Neural progenitor cell (in vitro differentiated cells): ENCODE measurements around the gene ADAMTSL5.

Experiments used
- EZH2 ChIP-seq: fragments of 200-600 bp; sonication (generic); IDR thresholded peaks from 2 replicates; pipeline ENCODE4 v1.6.1; 2017; ENCODE audit warnings: antibody characterized with exemption, mild to moderate bottlenecking, moderate library complexity
- TF ChIP-seq, protein P1 (sequence below): fragments of 200-600 bp; sonication (generic); IDR thresholded peaks from 2 replicates; pipeline ENCODE4 v1.5.1; 2017; ENCODE audit warnings: antibody characterized with exemption, mild to moderate bottlenecking

DNA sequence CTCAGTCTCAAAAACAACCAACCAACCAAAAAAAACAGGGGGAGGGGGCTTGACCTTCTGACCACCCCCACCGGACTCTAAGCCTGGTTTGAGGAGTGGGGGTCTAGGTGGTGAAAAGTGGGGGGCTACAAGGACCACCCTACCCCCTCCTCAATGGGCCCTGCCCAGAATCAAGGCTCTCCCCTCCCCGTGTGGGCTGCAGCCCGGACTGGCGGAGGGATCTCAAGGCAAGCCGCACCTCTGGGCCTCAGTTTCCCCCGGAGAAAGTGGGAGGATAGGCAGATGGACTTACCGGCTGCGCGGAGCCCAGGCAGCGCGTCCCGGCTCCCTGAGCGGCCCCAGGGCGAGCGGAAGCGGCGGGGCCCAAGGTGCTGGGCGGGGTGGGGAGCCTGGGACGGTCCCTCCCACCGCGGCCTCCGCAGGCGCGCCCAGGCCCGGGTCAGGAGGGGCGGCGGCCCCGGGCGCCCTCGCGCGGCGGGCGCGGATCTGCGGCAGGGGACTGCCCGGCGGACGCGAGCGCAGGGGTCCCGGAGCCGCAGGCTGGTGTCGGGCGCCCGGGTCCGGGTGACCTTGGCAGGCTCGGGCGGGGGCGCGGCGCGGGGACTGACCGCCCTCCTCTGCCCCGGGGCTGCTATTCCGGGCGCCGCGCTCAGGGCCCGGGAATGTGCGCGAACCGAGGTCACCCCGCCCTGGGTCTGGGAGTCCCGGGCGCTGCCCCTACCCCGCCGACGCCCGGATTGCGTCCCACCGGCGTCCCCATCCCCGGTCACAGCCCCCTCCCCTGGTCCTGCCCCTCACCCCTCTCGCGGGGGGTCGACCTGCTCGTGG, at the start of gene ADAMTSL5:
- TF ChIP-seq, protein P1, sequence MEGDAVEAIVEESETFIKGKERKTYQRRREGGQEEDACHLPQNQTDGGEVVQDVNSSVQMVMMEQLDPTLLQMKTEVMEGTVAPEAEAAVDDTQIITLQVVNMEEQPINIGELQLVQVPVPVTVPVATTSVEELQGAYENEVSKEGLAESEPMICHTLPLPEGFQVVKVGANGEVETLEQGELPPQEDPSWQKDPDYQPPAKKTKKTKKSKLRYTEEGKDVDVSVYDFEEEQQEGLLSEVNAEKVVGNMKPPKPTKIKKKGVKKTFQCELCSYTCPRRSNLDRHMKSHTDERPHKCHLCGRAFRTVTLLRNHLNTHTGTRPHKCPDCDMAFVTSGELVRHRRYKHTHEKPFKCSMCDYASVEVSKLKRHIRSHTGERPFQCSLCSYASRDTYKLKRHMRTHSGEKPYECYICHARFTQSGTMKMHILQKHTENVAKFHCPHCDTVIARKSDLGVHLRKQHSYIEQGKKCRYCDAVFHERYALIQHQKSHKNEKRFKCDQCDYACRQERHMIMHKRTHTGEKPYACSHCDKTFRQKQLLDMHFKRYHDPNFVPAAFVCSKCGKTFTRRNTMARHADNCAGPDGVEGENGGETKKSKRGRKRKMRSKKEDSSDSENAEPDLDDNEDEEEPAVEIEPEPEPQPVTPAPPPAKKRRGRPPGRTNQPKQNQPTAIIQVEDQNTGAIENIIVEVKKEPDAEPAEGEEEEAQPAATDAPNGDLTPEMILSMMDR, result no peak
- TF ChIP-seq EZH2, result peak; percentile 72
